Esophagus muscularis mucosa (tissue), 3 donors: ENCODE measurements around the gene LOXL4.

Source experiments
- CTCF ChIP-seq, 3 experiments: fragments of 200-600 bp in 2 of 3; fragments of 450-650 bp in 1 of 3; sonication (generic) in 2 of 3; IDR thresholded peaks; one replicate each; pipeline ENCODE4 v1.5.1; 2017 to 2019; ENCODE audit warnings: antibody characterized with exemption in 3 of 3, mild to moderate bottlenecking in 2 of 3, moderate library complexity in 1 of 3
- POLR2A ChIP-seq: fragments of 450-650 bp; IDR thresholded peaks from one replicate; pipeline ENCODE4 v1.6.1; 2017; ENCODE audit warnings: antibody characterized with exemption, moderate library complexity, mild to moderate bottlenecking, low read depth

DNA sequence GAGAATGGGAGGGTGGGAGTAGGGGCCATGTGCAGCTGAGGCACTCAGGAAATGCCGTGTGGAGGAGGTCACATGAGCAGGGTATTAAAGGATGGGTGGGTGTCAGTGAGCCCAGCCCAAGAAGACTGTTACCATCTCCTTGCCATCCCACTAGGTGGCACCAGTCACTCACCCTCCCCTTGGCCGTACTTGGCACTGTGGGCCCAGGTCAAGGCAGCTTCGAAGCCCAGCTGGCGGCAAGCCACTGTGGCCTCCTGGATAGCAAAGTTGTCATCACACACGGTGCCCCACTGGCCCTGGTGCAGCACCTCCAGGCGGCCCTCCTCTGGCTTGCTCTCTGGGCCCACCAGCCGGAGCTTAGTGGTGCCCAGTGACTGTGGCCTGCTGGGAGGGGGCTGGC lies 5.4 kb downstream of the LOXL4 start:
- TF ChIP-seq POLR2A (no peak), CTCF (IDR thresholded peaks at IDR 0.05) (peak; percentile 47 to 62 (median 54))
